Kidney (tissue), 14 donors: ENCODE data around the gene NNAT. TPM values are rescaled to one million over a fixed set of nuclear protein-coding genes. Genes with fewer than 3 reads are reported as not detected.
"Not testable (repeated sequence)": the region's sequence is repeated elsewhere in the genome, so short reads cannot be mapped to it uniquely, and the experiment has no call there.

Experiments
- DNase-seq, 5 donors: peaks; one replicate each; pipeline ENCODE4 v3.0.0-alpha.2; 2013 to 2020
- FAIRE-seq: peaks from 2 replicates; lab custom pipeline; 2012; peaks lifted over from hg19 to GRCh38; lab: Jason Lieb, UNC
- H3K27ac ChIP-seq, 2 donors: one replicate each; pipeline ENCODE4 v1.7.0; 2013; ENCODE audit warnings: low read depth in 2 of 2, low read length in 2 of 2, inconsistent platforms in 1 of 2
- H3K27me3 ChIP-seq: one replicate; pipeline ENCODE4 v1.7.1; 2013; ENCODE audit warnings: low read length, inconsistent platforms; ENCODE audit not compliant: control insufficient read depth, insufficient read depth
- H3K36me3 ChIP-seq, 3 donors: one replicate each; pipeline versions ENCODE4 v1.7.0 to v1.7.1; 2013; ENCODE audit warnings: low read length in 3 of 3, control low read depth in 1 of 3, inconsistent platforms in 1 of 3; ENCODE audit not compliant: insufficient read depth in 3 of 3, control insufficient read depth in 2 of 3
- H3K4me1 ChIP-seq, 3 donors: one replicate each; pipeline versions ENCODE4 v1.7.0 to v1.7.1; 2013; ENCODE audit warnings: low read length in 3 of 3, inconsistent platforms in 1 of 3, low read depth in 1 of 3; ENCODE audit not compliant: control insufficient read depth in 2 of 3, insufficient read depth in 2 of 3
- H3K4me3 ChIP-seq, 3 donors: one replicate each; pipeline versions ENCODE4 v1.7.0 to v1.8.1; 2013; ENCODE audit warnings: low read length in 3 of 3, control low read depth in 1 of 3, inconsistent platforms in 1 of 3
- H3K9ac ChIP-seq, 3 donors: one replicate each; pipeline versions ENCODE4 v1.7.0 to v1.7.1; 2013; ENCODE audit warnings: low read length in 3 of 3, control low read depth in 1 of 3, inconsistent platforms in 1 of 3
- H3K9me3 ChIP-seq, 3 donors: one replicate each; pipeline versions ENCODE4 v1.7.0 to v1.7.1; 2013; ENCODE audit warnings: low read length in 3 of 3, control low read depth in 1 of 3, inconsistent platforms in 1 of 3; ENCODE audit not compliant: control insufficient read depth in 2 of 3, insufficient read depth in 1 of 3
- CTCF ChIP-seq: IDR thresholded peaks from 3 replicates; pipeline ENCODE4 v1.5.1; 2012; ENCODE audit warnings: mild to moderate bottlenecking, moderate library complexity, borderline replicate concordance; ENCODE audit not compliant: insufficient read depth; ENCODE audit errors: extremely low read depth
- intact Hi-C: fragments of 100-400 bp; cut with DNase I; formaldehyde crosslinking; loops from one replicate; pipeline ENCODE4 v1.11.1; 2022
- polyA plus RNA-seq: library from polyadenylated mRNA; stranded (reverse); fragments of 350-450 nt; fragmentation: Illumina TruSeq; extraction: RNeasy Lipid Tissue Mini Kit (QIAGEN cat#74804); gene quantifications from one replicate; pipeline ENCODE4 v1.2.3, GENCODE V29; 2014; ENCODE audit warnings: low read depth, low replicate concordance; ENCODE audit not compliant: insufficient read depth
- total RNA-seq: library from RNA; stranded (reverse); fragmentation: NEBNext Ultra II Directional; extraction: Animal tissue kit (Norgen Biotek cat#: 25700); gene quantifications from one replicate; pipeline ENCODE4 v1.2.1, GENCODE V29; 2021
- donor health status: control.
- donor health status: control.
- donor health status: control.
- donor health status: control.
- donor health status: control.
- donor health status: DM: yes; HTN: yes; CAD: no.
- donor health status: Normal renal cell carcinoma (clear cell type).

Gene NNAT
- total and polyA plus RNA-seq, 2 donors from 2014 or later: 0.25 TPM; not detected in 1

DNA sequence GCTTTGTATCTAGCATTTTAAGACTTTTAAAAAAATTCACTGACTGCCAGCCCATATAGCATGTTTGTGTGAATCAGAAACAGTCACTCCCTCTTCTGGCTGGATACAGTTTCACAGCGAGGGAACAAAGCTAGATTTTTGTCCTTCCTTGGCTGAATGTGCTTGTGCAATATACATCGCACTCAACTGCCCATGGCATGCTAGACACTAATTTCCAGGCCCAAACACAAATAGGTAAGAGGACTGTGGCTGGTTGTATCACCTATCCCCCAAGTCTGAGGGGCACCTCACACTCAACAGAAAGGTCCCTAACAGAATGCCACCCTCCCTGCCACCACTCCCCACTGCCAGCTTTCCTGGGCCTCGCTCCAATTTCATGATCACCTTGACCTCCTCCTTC is 22.8 kb downstream of the NNAT start:
- Histone ChIP-seq H3K27ac (no peak overlapping the region), H3K27me3 (no peaks in the 10 kb centered on the region), H3K9me3 (no peaks in the 10 kb centered on the region), H3K4me3 (no peak overlapping the region), H3K36me3 (no peaks in the 10 kb centered on the region), H3K9ac (no peak overlapping the region), H3K4me1 (no peaks in the 10 kb centered on the region)
- TF ChIP-seq CTCF: peak; percentile 13
- peak in 4 of 5 donors; percentile 33 to 65 (median 46) for DNase-seq
- no peak for FAIRE-seq
- intact Hi-C loops: no loop called here

- H3K9ac ChIP-seq: no peak overlapping the region
- no peaks in the 10 kb centered on the region for H3K9me3 ChIP-seq
- TF ChIP-seq CTCF: no peak
- H3K27ac ChIP-seq: no peak overlapping the region
- H3K36me3 ChIP-seq: no peaks in the 10 kb centered on the region
- no peak for DNase-seq
- no peaks in the 10 kb centered on the region for H3K4me1 ChIP-seq
- no peak overlapping the region for H3K4me3 ChIP-seq
- no peaks in the 10 kb centered on the region for H3K27me3 ChIP-seq
- intact Hi-C loops: no loop called here
- no peak for FAIRE-seq
These were observed 23.3 kb downstream of the NNAT start for GRCh38 chr20:37544386-37544785.

DNA sequence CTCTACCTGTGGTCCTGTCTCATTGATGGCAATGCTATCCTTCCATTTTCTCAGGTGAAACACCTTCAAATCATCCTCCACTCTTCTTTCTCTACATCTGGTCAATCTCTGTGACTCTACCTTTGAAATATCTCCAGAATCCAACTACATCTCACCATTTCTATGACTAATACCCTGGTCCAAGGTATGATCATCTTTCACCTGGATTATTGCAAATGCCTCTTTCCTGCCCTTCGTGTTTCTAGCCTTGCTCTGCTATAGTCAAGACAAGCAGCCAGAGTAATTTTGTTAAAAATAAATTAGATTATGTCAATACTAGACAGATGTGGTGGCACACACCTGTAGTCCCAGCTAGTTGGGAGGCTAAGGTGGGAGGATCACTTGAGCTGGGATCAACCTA is 24.5 kb downstream of the NNAT start:
- no peak for FAIRE-seq
- H3K9me3 ChIP-seq: no peaks in the 10 kb centered on the region
- intact Hi-C loops: no loop called here
- H3K27me3 ChIP-seq: no peaks in the 10 kb centered on the region
- no peaks in the 10 kb centered on the region for H3K36me3 ChIP-seq
- TF ChIP-seq CTCF: no peak
- H3K27ac ChIP-seq: no peak overlapping the region
- H3K9ac ChIP-seq: no peak overlapping the region
- DNase-seq: no peak
- no peaks in the 10 kb centered on the region for H3K4me1 ChIP-seq
- H3K4me3 ChIP-seq: no peak overlapping the region

- Histone ChIP-seq H3K27ac (no peak overlapping the region), H3K4me3 (no peak overlapping the region), H3K27me3 (no peaks in the 10 kb centered on the region), H3K4me1 (no peaks in the 10 kb centered on the region), H3K9ac (no peak overlapping the region), H3K9me3 (no peaks in the 10 kb centered on the region), H3K36me3 (no peaks in the 10 kb centered on the region)
- TF ChIP-seq CTCF: no peak
- FAIRE-seq (no peak), DNase-seq (no peak)
- intact Hi-C loops: no loop called here
These were observed 26.9 kb downstream of the NNAT start for GRCh38 chr20:37547912-37548311.

GRCh38 chr20:37550101-37550920 is 29.3 kb downstream of the NNAT start:
- H3K9me3 ChIP-seq, H3K4me3 ChIP-seq, H3K27ac ChIP-seq, FAIRE-seq, H3K36me3 ChIP-seq, H3K4me1 ChIP-seq, DNase-seq, intact Hi-C loops, H3K27me3 ChIP-seq, H3K9ac ChIP-seq: not testable (repeated sequence)
